NCI-H2227 (cell line): ENCODE results near the gene STK32C.
A peak's percentile ranks its signal among the peaks of the same experiment; 100 is the strongest.
"Not testable (repeated sequence)": the region's sequence is repeated elsewhere in the genome, so short reads cannot be mapped to it uniquely, and the experiment has no call there.

Experiments used
- DNase-seq: peaks from one replicate; lab custom pipeline; 2025; ENCODE audit not compliant: unreplicated experiment; lab: John Stamatoyannopoulos, UW

STK32C gene

GRCh38 chr10:132338876-132339275, 31.1 kb upstream of the STK32C start:
- no peak for DNase-seq

DNA sequence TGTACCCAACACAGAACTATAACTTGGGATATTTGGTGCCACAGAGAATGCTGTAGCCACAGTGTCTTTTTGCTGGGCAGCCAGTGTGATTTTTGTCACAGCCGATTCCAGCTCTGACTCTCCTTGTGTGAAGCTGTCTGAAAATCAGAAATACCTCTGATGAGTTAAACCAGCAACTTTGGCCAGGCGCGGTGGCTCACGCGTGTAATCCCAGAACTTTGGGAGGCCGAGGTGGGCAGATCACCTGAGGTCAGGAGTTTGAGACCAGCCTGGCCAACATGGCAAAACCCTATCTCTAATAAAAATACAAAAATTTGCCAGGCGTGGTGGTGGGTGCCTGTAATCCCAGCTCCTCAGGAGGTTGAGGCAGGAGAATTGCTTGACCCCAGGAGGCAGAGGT, 30.1 kb upstream of the STK32C start:
- not testable (repeated sequence) for DNase-seq

DNA sequence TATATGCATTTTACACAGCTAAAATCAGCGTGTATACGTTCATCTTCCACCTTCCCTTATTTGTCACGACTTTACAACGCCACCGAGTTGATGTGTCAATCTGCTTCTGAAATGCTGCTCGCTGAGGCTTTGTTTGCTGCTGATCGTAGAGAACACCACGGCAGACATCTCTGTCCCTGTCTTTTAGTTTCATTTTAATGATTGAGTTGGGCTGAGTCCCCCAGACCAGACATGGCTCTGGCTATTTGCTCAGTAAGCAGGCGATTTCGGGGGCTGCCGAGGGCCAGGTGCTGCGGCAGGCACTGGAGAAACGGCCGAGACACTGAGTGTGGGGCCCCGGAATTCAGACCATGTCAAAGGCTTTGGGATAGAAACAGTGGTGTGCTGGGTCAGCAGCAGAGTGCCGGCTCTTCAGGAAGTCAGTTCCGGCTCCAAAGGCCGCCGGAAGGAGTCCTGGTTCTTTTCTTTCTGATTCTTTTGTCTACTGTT, 29.2 kb upstream of the STK32C start:
- no peak for DNase-seq

DNA sequence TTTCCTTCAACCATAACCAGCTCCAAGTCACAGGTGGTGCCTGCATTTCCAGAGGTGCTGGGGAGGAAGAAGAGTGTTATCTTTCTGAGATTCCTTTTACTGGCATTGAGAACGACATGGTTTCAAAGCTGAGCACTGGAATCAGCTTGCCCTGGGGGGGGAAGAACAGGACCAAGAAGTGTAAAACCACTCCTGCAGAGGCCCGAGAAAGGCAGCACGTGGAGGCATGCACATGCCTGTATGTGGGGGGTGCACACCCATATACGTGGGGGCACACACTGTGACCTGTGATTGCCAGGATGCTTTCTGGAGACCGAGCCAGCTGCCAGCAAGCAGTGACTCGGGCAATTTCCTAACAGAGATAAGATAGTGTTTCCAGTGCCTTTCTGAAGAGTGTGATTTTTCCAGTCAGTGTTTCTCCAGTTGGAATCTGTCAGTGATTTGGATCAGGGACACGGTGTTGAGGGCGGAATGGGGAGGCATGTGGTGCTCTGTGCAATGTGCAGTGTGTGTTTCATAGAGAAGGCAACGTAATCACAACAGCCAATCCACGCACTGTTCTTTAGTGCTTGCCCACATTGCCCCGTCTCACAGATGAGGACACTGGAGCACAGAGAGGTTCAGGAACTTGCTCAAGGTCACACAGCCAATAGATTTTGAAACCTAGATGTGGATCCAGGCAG, 28.5 kb upstream of the STK32C start:
- no peak for DNase-seq

- DNase-seq, result no peak
Observed at GRCh38 chr10:132335189-132336063, 27.7 kb upstream of the STK32C start.

- DNase-seq, result no peak
Observed at GRCh38 chr10:132334631-132335188, 27.0 kb upstream of the STK32C start.

DNA sequence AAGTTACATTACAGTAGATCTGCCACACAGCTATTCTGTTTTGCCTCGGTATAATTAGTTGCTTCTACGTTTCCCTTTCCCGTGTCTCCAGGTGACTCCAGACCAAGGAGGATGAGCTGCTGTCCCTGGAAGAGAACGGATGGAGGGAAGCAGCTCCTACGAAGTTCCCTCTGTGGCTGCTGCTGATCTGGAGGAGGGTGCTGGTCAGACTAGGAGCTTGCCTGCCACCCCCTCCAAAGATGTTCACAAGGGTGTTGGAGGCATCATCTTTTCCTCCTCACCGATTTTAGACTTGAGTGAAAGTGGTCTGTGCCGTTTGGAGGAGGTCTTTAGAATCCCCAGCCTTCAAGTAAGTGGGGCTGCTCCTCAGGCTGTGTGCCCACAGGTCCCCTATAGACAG, 25.6 kb upstream of the STK32C start:
- no peak for DNase-seq

GRCh38 chr10:132332433-132332754, 24.6 kb upstream of the STK32C start:
- DNase-seq, result no peak

DNA sequence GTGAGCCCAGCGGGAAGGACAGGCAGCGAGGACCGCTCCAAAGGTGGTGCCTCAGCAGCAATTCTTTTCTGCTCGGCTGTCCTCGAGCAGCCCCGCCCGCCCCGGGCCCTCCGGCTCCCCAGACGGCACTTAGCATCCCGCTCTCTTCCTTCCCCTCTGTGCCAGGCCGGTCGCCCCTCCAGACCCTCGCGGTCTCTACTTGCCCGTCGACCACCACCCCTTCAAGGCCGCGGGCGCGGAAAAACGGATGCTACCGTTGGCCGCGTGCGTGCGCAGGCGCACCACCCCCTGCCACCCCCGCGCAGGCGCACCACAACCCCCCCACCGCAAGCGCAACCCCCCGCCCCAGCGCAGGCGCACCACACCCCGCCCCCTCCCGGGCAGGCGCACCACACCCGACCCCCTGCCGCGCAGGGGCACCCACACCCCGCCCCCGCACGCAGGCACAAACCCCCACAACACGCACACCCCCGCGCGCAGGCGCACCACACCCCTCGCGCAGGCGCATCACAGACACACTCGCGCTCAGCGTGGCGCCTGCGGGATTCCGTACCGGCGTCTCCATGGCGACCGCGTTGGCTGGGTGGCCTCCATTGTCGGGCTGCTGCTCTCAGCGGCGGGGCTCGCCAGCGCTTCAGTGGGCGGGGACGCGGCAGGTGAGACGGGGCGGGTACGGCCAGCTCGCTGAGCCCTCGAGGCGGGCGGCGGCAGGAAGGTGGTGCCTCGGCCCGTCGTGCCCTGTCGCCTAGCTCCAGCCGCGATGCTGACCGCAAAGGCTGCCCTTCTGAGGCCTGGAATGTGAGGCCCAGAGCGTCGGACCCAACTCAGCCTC, 24.1 kb upstream of the STK32C start, which contains the start of gene LRRC27:
TSS of gene LRRC27 (plus strand) at position 593 of the 832 bp plus-strand sequence. CDS start 1,332 bp downstream, outside the sequence.
- DNase-seq, result peak; percentile 97

DNA sequence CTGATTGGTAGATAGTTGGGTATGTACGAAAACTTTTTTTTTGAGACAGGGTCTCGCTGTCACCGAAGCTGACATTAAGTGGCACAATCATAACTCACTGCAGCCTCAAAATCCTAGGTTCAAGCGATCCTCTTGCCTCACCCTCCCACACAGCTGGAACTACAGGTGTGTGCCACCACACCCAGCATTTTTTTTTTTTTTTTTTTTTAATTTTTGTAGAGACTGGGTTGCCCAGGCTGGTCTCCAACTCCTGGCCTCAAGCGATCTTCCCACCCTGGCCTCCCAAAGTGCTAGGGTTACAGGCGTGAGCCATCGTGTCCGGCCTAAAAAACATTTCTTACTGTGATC, 22.7 kb upstream of the STK32C start:
- no peak for DNase-seq

GRCh38 chr10:132329565-132330485, 22.1 kb upstream of the STK32C start:
- DNase-seq, result no peak

DNA sequence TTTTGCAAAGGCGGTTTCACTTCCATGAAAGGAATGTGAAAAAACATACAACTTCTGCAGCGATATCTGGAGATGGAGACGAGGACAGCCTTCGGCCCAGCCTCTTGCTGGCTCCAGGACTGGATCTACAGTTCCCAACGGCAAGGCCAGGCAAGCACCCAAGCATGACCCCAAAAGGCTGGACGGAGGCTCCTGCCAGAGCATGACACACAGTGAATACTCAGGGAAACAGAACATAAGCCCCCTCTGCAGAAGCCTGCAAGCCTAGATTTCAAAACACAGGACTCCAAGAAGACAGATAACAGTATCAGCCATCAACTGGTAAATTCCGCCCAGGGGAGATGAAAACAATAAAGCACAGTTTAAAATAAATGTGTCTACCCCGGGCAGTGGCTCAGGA, 21.0 kb upstream of the STK32C start:
- no peak for DNase-seq

GRCh38 chr10:132328106-132328505, 20.4 kb upstream of the STK32C start:
- DNase-seq, result no peak

- DNase-seq, result no peak
Observed at GRCh38 chr10:132326925-132327324, 19.2 kb upstream of the STK32C start.

DNA sequence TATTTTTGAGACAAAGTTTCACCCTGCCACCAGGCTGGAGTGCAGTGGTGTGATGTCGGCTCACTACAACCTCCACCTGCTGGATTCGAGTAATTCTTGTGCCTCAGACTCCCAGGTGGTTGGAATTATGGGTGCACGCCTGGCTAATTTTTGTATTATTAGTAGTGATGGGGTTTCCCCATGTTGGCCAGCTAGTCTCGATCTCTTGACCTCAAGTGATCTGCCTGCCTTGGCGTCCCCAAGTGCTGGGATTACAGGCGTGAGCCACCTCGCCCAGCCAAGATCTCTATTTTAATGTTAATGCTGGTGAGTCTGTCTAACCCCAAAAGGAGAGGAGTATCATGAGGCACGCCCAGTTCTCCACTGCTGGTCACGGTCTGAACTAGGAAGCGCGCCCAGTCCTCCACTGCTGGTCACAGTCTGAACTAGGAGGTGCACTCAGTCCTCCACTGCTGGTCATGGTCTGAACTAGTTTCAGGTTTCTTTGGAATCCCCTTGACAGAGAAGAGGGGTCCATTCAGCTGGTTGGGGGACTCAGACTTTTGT, 18.7 kb upstream of the STK32C start:
- DNase-seq, result no peak

- DNase-seq, result no peak
Observed at GRCh38 chr10:132324186-132324585, 16.4 kb upstream of the STK32C start.

GRCh38 chr10:132322586-132323048, 14.9 kb upstream of the STK32C start:
- no peak for DNase-seq

DNA sequence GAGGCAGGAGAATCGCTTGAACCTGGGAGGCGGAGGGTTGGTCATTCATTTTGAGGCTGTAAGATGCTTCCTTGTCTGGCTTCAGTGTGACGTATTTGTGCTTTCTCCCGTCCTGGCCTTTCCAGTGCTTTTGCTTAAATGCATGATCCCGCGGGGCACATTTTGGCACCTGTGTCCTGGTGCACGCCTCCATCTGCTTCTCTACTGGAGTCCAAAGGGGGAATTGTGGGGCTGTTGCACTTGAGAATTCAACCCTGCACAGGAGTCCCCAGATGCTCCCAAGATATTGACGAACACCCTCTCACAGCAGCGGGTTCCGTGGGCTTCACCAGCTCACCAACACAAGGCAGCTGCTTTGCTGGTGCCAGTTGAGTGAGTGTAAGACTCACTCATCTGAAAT, 14.0 kb upstream of the STK32C start:
- DNase-seq, result no peak

- no peak for DNase-seq
Observed at GRCh38 chr10:132320654-132321469, 13.1 kb upstream of the STK32C start.
